GM12878 (cell line): ENCODE results near the gene HHIPL1. TPM values are rescaled to one million over a fixed set of nuclear protein-coding genes. Genes with fewer than 3 reads are reported as not detected.

ENCODE experiments used
- ATAC-seq: fragments of 200-7000 bp; cut with Tn5 transposase; 3 replicates; pipeline ENCODE4 v1.9.1; 2020; ENCODE audit warnings: mild to moderate bottlenecking, moderate library complexity
- BruUV-seq: library from RNA; stranded (reverse); fragments of 400-500 nt; replicated peaks from 2 replicates; lab custom pipeline; 2021; lab: Mats Ljungman, UMichigan
- CTCF ChIA-PET: fragments of 300-600 bp; sonication (Branson Sonifier 250); formaldehyde crosslinking; extraction: SDS; loops from one replicate; lab custom pipeline; 2021; ENCODE audit warnings: inconsistent platforms; lab: Yijun Ruan, JAX
- POLR2A ChIA-PET: fragments of 350-600 bp; formaldehyde crosslinking; extraction: SDS; loops from one replicate; lab custom pipeline; 2021; ENCODE audit warnings: inconsistent platforms; lab: Charles Lee
- RAD21 ChIA-PET: fragments of 300-600 bp; sonication (Branson Sonifier 250); formaldehyde crosslinking; loops from one replicate; lab custom pipeline; 2023; ENCODE audit warnings: antibody characterized with exemption; ENCODE audit not compliant: unreplicated experiment; lab: Charles Lee
- SMC1A ChIA-PET: fragments of 300-600 bp; sonication (Branson Sonifier 250); formaldehyde crosslinking; loops from one replicate; lab custom pipeline; 2023; ENCODE audit not compliant: unreplicated experiment, uncharacterized antibody; lab: Charles Lee
- DNase-seq: peaks from one replicate; pipeline ENCODE4 v3.0.0-alpha.2; 2011; ENCODE audit warnings: low read depth, low spot score
- FAIRE-seq: peaks from 3 replicates; lab custom pipeline; 2011; peaks lifted over from hg19 to GRCh38; lab: Jason Lieb, UNC
- H2AFZ ChIP-seq: 2 replicates; pipeline ENCODE4 v1.6.0; 2011; ENCODE audit warnings: low read depth, low read length, control low read depth; ENCODE audit not compliant: control insufficient read depth
- H3K27ac ChIP-seq: 2 replicates; pipeline ENCODE4 v1.5.1; 2011; ENCODE audit warnings: control low read depth; ENCODE audit not compliant: control insufficient read depth, insufficient read depth
- H3K27me3 ChIP-seq, 2 experiments: replicated peaks in 1 of 2; 2 replicates each; pipeline versions ENCODE4 v1.6.0 to v1.6.1; 2011; ENCODE audit warnings: low read length in 1 of 2; ENCODE audit not compliant: control insufficient read depth in 2 of 2, insufficient read depth in 2 of 2
- H3K36me3 ChIP-seq, 2 experiments: 2 replicates each; pipeline ENCODE4 v1.5.1; 2011; ENCODE audit warnings: low read length in 1 of 2; ENCODE audit not compliant: control insufficient read depth in 2 of 2, insufficient read depth in 2 of 2
- H3K4me1 ChIP-seq: 2 replicates; pipeline ENCODE4 v1.6.1; 2011; ENCODE audit warnings: mild to moderate bottlenecking, low read length, moderate library complexity, mixed read lengths; ENCODE audit not compliant: control insufficient read depth, insufficient read depth
- H3K4me2 ChIP-seq: 2 replicates; pipeline ENCODE4 v1.6.0; 2011; ENCODE audit warnings: control low read depth; ENCODE audit not compliant: control insufficient read depth, insufficient read depth
- H3K4me3 ChIP-seq: fragments of 200-600 bp; sonication (generic); 2 replicates; pipeline ENCODE4 v1.5.1; 2016
- H3K79me2 ChIP-seq: 2 replicates; pipeline ENCODE4 v1.6.0; 2011; ENCODE audit warnings: low read length; ENCODE audit not compliant: control insufficient read depth, insufficient read depth
- H3K9ac ChIP-seq: 2 replicates; pipeline ENCODE4 v1.8.0; 2011; ENCODE audit warnings: low read length, control low read depth, mixed read lengths; ENCODE audit not compliant: control insufficient read depth, insufficient read depth
- H3K9me3 ChIP-seq: replicated peaks from 3 replicates; pipeline ENCODE4 v1.5.1; 2011; ENCODE audit warnings: mild to moderate bottlenecking, low read length; ENCODE audit not compliant: control insufficient read depth, insufficient read depth
- H4K20me1 ChIP-seq: 2 replicates; pipeline ENCODE4 v1.6.0; 2011; ENCODE audit not compliant: control insufficient read depth, insufficient read depth
- EED ChIP-seq: sonication (generic); IDR thresholded peaks from 2 replicates; pipeline ENCODE4 v1.6.1; 2016; ENCODE audit warnings: antibody characterized with exemption, low read depth
- HDGF ChIP-seq: fragments of 450-650 bp; IDR thresholded peaks from 2 replicates; pipeline ENCODE4 v1.6.1; 2016; ENCODE audit warnings: antibody characterized with exemption
- JUND ChIP-seq: IDR thresholded peaks from 2 replicates; pipeline ENCODE4 v1.6.1; 2012; ENCODE audit warnings: low read depth, mild to moderate bottlenecking, low read length, improper control_type of control experiment, moderate library complexity
- SMC3 ChIP-seq: IDR thresholded peaks from 2 replicates; pipeline ENCODE4 v1.6.1; 2011; ENCODE audit warnings: low read length, improper control_type of control experiment, borderline replicate concordance
- USF1 ChIP-seq: IDR thresholded peaks from 2 replicates; pipeline ENCODE4 v1.6.1; 2011; ENCODE audit warnings: borderline replicate concordance, low read depth, mild to moderate bottlenecking, moderate library complexity, mixed read lengths, low read length; ENCODE audit not compliant: insufficient read depth; ENCODE audit errors: extremely low read length
- WGBS: methylation state at CpG from one replicate; pipeline ENCODE4 v1.1.6; 2016; ENCODE audit warnings: low lambda C conversion rate; ENCODE audit not compliant: insufficient replicate concordance, insufficient coverage; ENCODE audit errors: missing lambda C conversion rate; 5-methylcytosine and 5-hydroxymethylcytosine counted together
- in situ Hi-C: fragments of 300-500 bp; cut with MboI; formaldehyde crosslinking; loops from 9 replicates; pipeline ENCODE4 v1.14.3; 2018; ENCODE audit warnings: mixed read lengths
- intact Hi-C: fragments of 100-400 bp; cut with micrococcal nuclease; formaldehyde crosslinking; loops from one replicate; pipeline ENCODE4 v1.14.2; 2022; ENCODE audit not compliant: unreplicated experiment
- polyA plus RNA-seq, 11 experiments: library from polyadenylated mRNA; depleted of rRNA in 4 of 11; unstranded in 6 of 11; stranded (reverse) in 5 of 11; fragments of >200 nt; fragmentation: Nextera tagmentation in 4 of 11; fragmentation: Illumina TruSeq in 1 of 11; extraction: Ambion mirVana in 4 of 11; extraction: Trizol in 1 of 11; gene quantifications; 1 replicate in 1 of 11; 2 replicates in 10 of 11; pipeline versions ENCODE4 v1.2.1 to v1.2.3, GENCODE V29; 2011 to 2016; ENCODE audit warnings: inconsistent platforms in 2 of 11, missing spikeins in 2 of 11, low read depth in 1 of 11
- total RNA-seq, 4 experiments: library from RNA; depleted of rRNA in 3 of 4; stranded (reverse); fragments of >200 nt in 3 of 4; fragmentation: Illumina TruSeq in 1 of 4; extraction: Trizol in 1 of 4; gene quantifications; 2 replicates each; pipeline versions ENCODE4 v1.2.1 to v1.2.3, GENCODE V29; 2013 to 2021
- TF ChIP-seq, protein P1 (sequence below): IDR thresholded peaks from 2 replicates; pipeline ENCODE4 v1.6.1; 2011; ENCODE audit warnings: borderline replicate concordance, low read depth, mild to moderate bottlenecking, moderate library complexity, low read length; ENCODE audit not compliant: insufficient read depth, poor library complexity, severe bottlenecking

The HHIPL1 gene
- total and polyA plus RNA-seq, 10 of the 15 experiments (the other 5 are each of a cell fraction or from before 2014, with no cell fraction given) = 0.09 TPM; not detected in 9

- Histone ChIP-seq H3K27me3 (no peaks in the 10 kb centered on the region), H2AFZ (no peak overlapping the region), H3K4me1 (peaks cover 8% of the 10 kb centered on the region), H3K9ac (no peak overlapping the region), H3K4me3 (no peak overlapping the region), H3K27ac (no peak overlapping the region), H3K79me2 (no peaks in the 10 kb centered on the region), H3K36me3 (no peaks in the 10 kb centered on the region), H4K20me1 (no peaks in the 10 kb centered on the region), H3K9me3 (no peaks in the 10 kb centered on the region), H3K4me2 (no peak overlapping the region)
- BruUV-seq = no TSS peak
- FAIRE-seq = no peak
- intact Hi-C loops (no loop called here), in situ Hi-C loops (no loop called here)
- ATAC-seq = no peak
- ChIA-PET RAD21 (no interaction called here), POLR2A (no interaction called here), CTCF (no interaction called here), SMC1A (no interaction called here)
- WGBS = 45% methylated on average over 14 of the region's 14 CpGs
- no peak for DNase-seq
- TF ChIP-seq EED (no peak), USF1 (no peak), HDGF (no peak), SMC3 (no peak), JUND (no peak)
- TF ChIP-seq, protein P1, sequence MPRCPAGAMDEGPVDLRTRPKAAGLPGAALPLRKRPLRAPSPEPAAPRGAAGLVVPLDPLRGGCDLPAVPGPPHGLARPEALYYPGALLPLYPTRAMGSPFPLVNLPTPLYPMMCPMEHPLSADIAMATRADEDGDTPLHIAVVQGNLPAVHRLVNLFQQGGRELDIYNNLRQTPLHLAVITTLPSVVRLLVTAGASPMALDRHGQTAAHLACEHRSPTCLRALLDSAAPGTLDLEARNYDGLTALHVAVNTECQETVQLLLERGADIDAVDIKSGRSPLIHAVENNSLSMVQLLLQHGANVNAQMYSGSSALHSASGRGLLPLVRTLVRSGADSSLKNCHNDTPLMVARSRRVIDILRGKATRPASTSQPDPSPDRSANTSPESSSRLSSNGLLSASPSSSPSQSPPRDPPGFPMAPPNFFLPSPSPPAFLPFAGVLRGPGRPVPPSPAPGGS = no peak
These were observed 25.7 kb downstream of the HHIPL1 start for GRCh38 chr14:99670361-99671234.
